ENCODE results near the gene CELF4.

DNA sequence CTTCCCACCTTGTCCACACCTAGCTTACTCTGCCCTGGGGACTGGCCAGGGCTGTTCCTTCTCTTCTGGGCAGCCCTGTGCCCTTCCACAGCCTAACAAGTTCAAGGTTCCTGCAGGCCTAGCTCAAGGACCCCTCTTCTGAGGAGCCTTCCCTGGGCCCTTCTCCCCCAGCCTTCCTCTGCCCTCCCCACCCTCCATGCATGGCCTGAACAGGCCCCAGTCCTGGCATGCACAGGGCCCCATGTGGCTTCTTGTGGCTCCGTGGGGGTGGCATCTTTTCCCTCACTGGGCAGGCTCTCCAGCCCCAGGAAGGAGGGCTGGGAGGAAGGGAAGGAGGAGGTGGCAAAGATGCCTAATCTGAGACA, 162.9 kb downstream of the CELF4 start:
- TF ChIP-seq EZH2 (IDR thresholded peaks at IDR 0.05; ENCODE audit: borderline replicate concordance, low read depth, low read length, severe bottlenecking) (no peak), POLR2A (IDR thresholded peaks at IDR 0.05; ENCODE audit: low read depth, low read length) (no peak), JUN (IDR thresholded peaks at IDR 0.05; ENCODE audit: borderline replicate concordance, insufficient read depth, insufficient read length, low read depth) (no peak), POLR2AphosphoS5 (IDR thresholded peaks at IDR 0.05; ENCODE audit: insufficient read depth, low read depth, low read length) (no peak)
- TF ChIP-seq, protein P1, sequence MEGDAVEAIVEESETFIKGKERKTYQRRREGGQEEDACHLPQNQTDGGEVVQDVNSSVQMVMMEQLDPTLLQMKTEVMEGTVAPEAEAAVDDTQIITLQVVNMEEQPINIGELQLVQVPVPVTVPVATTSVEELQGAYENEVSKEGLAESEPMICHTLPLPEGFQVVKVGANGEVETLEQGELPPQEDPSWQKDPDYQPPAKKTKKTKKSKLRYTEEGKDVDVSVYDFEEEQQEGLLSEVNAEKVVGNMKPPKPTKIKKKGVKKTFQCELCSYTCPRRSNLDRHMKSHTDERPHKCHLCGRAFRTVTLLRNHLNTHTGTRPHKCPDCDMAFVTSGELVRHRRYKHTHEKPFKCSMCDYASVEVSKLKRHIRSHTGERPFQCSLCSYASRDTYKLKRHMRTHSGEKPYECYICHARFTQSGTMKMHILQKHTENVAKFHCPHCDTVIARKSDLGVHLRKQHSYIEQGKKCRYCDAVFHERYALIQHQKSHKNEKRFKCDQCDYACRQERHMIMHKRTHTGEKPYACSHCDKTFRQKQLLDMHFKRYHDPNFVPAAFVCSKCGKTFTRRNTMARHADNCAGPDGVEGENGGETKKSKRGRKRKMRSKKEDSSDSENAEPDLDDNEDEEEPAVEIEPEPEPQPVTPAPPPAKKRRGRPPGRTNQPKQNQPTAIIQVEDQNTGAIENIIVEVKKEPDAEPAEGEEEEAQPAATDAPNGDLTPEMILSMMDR (IDR thresholded peaks at IDR 0.05; ENCODE audit: extremely low read depth in 1 of 2, insufficient read depth in 1 of 2, low read depth in 1 of 2, low read length in 2 of 2): no peak
